Stimulated activated naive CD8-positive, alpha-beta T cell treated with anti-CD3 and anti-CD28 coated beads, Interleukin-15, amount 100 ng/mL, for 72 hours (primary cell): ENCODE results near the gene STPG2.

ENCODE experiments used
- ATAC-seq: fragments of 150-1000 bp; cut with Tn5 transposase; 2 replicates; pipeline ENCODE4 v1.10.0; 2021; ENCODE audit warnings: mild to moderate bottlenecking, moderate library complexity
- DNase-seq, 2 donors: peaks; one replicate each; pipeline ENCODE4 v3.0.0; 2021 to 2022
- H3K27ac Mint-ChIP-seq, 2 donors: one replicate each; pipeline ENCODE4 v1.8.0; 2022; ENCODE audit warnings: mild to moderate bottlenecking in 2 of 2, mixed read lengths in 2 of 2, moderate library complexity in 2 of 2
- H3K27me3 Mint-ChIP-seq: one replicate; pipeline ENCODE4 v1.8.0; 2022; ENCODE audit warnings: mixed read lengths
- H3K4me1 Mint-ChIP-seq: one replicate; pipeline ENCODE4 v1.8.0; 2022; ENCODE audit warnings: mild to moderate bottlenecking, mixed read lengths
- H3K4me3 Mint-ChIP-seq, 2 donors: one replicate each; pipeline ENCODE4 v1.8.0; 2022; ENCODE audit warnings: mild to moderate bottlenecking in 2 of 2, mixed read lengths in 2 of 2, moderate library complexity in 1 of 2
- H3K9me3 Mint-ChIP-seq, 2 donors: one replicate each; pipeline ENCODE4 v1.8.0; 2022; ENCODE audit warnings: mixed read lengths in 2 of 2

The STPG2 gene

GRCh38 chr4:98113012-98113411, 30.3 kb downstream of the STPG2 start:
- DNase-seq (no peak), ATAC-seq (no peak)
- Mint-ChIP-seq H3K9me3 (peaks cover 9 to 12% of the 10 kb centered on the region in 2 donors), H3K4me3 (no peak overlapping the region), H3K4me1 (no peaks in the 10 kb centered on the region), H3K27ac (no peak overlapping the region), H3K27me3 (no peaks in the 10 kb centered on the region)

- DNase-seq (no peak), ATAC-seq (no peak)
- H3K4me3 Mint-ChIP-seq = no peak overlapping the region
- H3K4me1 Mint-ChIP-seq = no peaks in the 10 kb centered on the region
- H3K27ac Mint-ChIP-seq = no peak overlapping the region
- H3K27me3 Mint-ChIP-seq = no peaks in the 10 kb centered on the region
- no peaks in the 10 kb centered on the region for H3K9me3 Mint-ChIP-seq
Observed at GRCh38 chr4:98110929-98111328, 32.3 kb downstream of the STPG2 start.

- Mint-ChIP-seq H3K27ac (no peak overlapping the region), H3K27me3 (no peaks in the 10 kb centered on the region), H3K9me3 (no peaks in the 10 kb centered on the region), H3K4me1 (no peaks in the 10 kb centered on the region), H3K4me3 (no peak overlapping the region)
- DNase-seq = no peak
- ATAC-seq = no peak
Observed at GRCh38 chr4:98110214-98110613, 33.1 kb downstream of the STPG2 start.

- no peak for DNase-seq
- no peaks in the 10 kb centered on the region for H3K27me3 Mint-ChIP-seq
- no peaks in the 10 kb centered on the region for H3K4me1 Mint-ChIP-seq
- ATAC-seq = no peak
- H3K27ac Mint-ChIP-seq = no peak overlapping the region
- H3K4me3 Mint-ChIP-seq = no peak overlapping the region
- no peaks in the 10 kb centered on the region for H3K9me3 Mint-ChIP-seq
Observed at GRCh38 chr4:98102660-98103059, 40.6 kb downstream of the STPG2 start.

GRCh38 chr4:98101988-98102387, 41.3 kb downstream of the STPG2 start:
- Mint-ChIP-seq H3K4me3 (no peak overlapping the region), H3K27me3 (no peaks in the 10 kb centered on the region), H3K4me1 (no peaks in the 10 kb centered on the region), H3K9me3 (no peaks in the 10 kb centered on the region), H3K27ac (no peak overlapping the region)
- no peak for DNase-seq
- no peak for ATAC-seq

GRCh38 chr4:98098764-98099163, 44.5 kb downstream of the STPG2 start:
- Mint-ChIP-seq H3K4me3 (no peak overlapping the region), H3K27me3 (no peaks in the 10 kb centered on the region), H3K27ac (no peak overlapping the region), H3K9me3 (peaks cover 0 to 7% of the 10 kb centered on the region in 2 donors), H3K4me1 (no peaks in the 10 kb centered on the region)
- DNase-seq (no peak), ATAC-seq (no peak)

- ATAC-seq = no peak
- no peak for DNase-seq
- no peaks in the 10 kb centered on the region for H3K4me1 Mint-ChIP-seq
- no peak overlapping the region for H3K4me3 Mint-ChIP-seq
- H3K27ac Mint-ChIP-seq = no peak overlapping the region
- H3K9me3 Mint-ChIP-seq = peaks cover 4 to 7% of the 10 kb centered on the region in 2 donors
- no peaks in the 10 kb centered on the region for H3K27me3 Mint-ChIP-seq
Observed at GRCh38 chr4:98094118-98094517, 49.2 kb downstream of the STPG2 start.

- no peaks in the 10 kb centered on the region for H3K27me3 Mint-ChIP-seq
- peaks cover 4 to 7% of the 10 kb centered on the region in 2 donors for H3K9me3 Mint-ChIP-seq
- no peaks in the 10 kb centered on the region for H3K4me1 Mint-ChIP-seq
- H3K27ac Mint-ChIP-seq = no peak overlapping the region
- ATAC-seq = no peak
- DNase-seq = no peak
- H3K4me3 Mint-ChIP-seq = no peak overlapping the region
Observed at GRCh38 chr4:98093662-98094061, 49.6 kb downstream of the STPG2 start.

GRCh38 chr4:98092833-98093439, 50.3 kb downstream of the STPG2 start:
- no peak for ATAC-seq
- peaks cover 4 to 7% of the 10 kb centered on the region in 2 donors for H3K9me3 Mint-ChIP-seq
- DNase-seq = no peak
- no peaks in the 10 kb centered on the region for H3K4me1 Mint-ChIP-seq
- no peaks in the 10 kb centered on the region for H3K27me3 Mint-ChIP-seq
- no peak overlapping the region for H3K27ac Mint-ChIP-seq
- H3K4me3 Mint-ChIP-seq = no peak overlapping the region

- Mint-ChIP-seq H3K9me3 (no peaks in the 10 kb centered on the region), H3K27ac (no peak overlapping the region), H3K27me3 (no peaks in the 10 kb centered on the region), H3K4me3 (no peak overlapping the region), H3K4me1 (no peaks in the 10 kb centered on the region)
- ATAC-seq (no peak), DNase-seq (no peak)
Observed at GRCh38 chr4:98081936-98082335, 61.3 kb downstream of the STPG2 start.

GRCh38 chr4:98068495-98068894, 74.8 kb downstream of the STPG2 start:
- Mint-ChIP-seq H3K4me1 (no peaks in the 10 kb centered on the region), H3K27me3 (no peaks in the 10 kb centered on the region), H3K27ac (no peak overlapping the region), H3K4me3 (no peak overlapping the region), H3K9me3 (peaks cover 5 to 7% of the 10 kb centered on the region in 2 donors)
- DNase-seq (no peak), ATAC-seq (no peak)

GRCh38 chr4:98055800-98056501, 87.3 kb downstream of the STPG2 start:
- DNase-seq (no peak), ATAC-seq (no peak)
- Mint-ChIP-seq H3K4me1 (no peaks in the 10 kb centered on the region), H3K9me3 (peaks cover 15 to 42% of the 10 kb centered on the region in 2 donors), H3K4me3 (no peak overlapping the region), H3K27me3 (no peaks in the 10 kb centered on the region), H3K27ac (no peak overlapping the region)

GRCh38 chr4:98046665-98047064, 96.6 kb downstream of the STPG2 start:
- Mint-ChIP-seq H3K4me1 (no peaks in the 10 kb centered on the region), H3K9me3 (peaks cover 9 to 10% of the 10 kb centered on the region in 2 donors)
- ATAC-seq = no peak

GRCh38 chr4:98030059-98030458, 113.2 kb downstream of the STPG2 start:
- H3K4me3 Mint-ChIP-seq = no peak overlapping the region
- H3K27ac Mint-ChIP-seq = no peak overlapping the region
- H3K4me1 Mint-ChIP-seq = no peaks in the 10 kb centered on the region
- no peaks in the 10 kb centered on the region for H3K27me3 Mint-ChIP-seq
- DNase-seq = no peak
- no peak for ATAC-seq
- H3K9me3 Mint-ChIP-seq = peaks cover 28 to 30% of the 10 kb centered on the region in 2 donors

More at GRCh38 chr4:98046665-98047064, 96.6 kb downstream of the STPG2 start:
- H3K27me3 Mint-ChIP-seq = peaks cover 7% of the 10 kb centered on the region
- H3K27ac Mint-ChIP-seq = no peak overlapping the region
- no peak overlapping the region for H3K4me3 Mint-ChIP-seq
- DNase-seq = no peak

GRCh38 chr4:98027827-98028226, 115.4 kb downstream of the STPG2 start:
- DNase-seq = no peak
- no peak for ATAC-seq
- Mint-ChIP-seq H3K4me1 (no peaks in the 10 kb centered on the region), H3K27ac (no peak overlapping the region), H3K9me3 (peaks cover 21 to 32% of the 10 kb centered on the region in 2 donors), H3K4me3 (no peak overlapping the region), H3K27me3 (no peaks in the 10 kb centered on the region)

GRCh38 chr4:98026362-98026761, 116.9 kb downstream of the STPG2 start:
- no peak overlapping the region for H3K4me3 Mint-ChIP-seq
- no peak for DNase-seq
- no peaks in the 10 kb centered on the region for H3K4me1 Mint-ChIP-seq
- H3K27ac Mint-ChIP-seq = no peak overlapping the region
- H3K27me3 Mint-ChIP-seq = no peaks in the 10 kb centered on the region
- no peak for ATAC-seq
- H3K9me3 Mint-ChIP-seq = peaks cover 15 to 28% of the 10 kb centered on the region in 2 donors
